Measurements from ENCODE around the gene TNS1. TPM values are rescaled to one million over a fixed set of nuclear protein-coding genes. Genes with fewer than 3 reads are reported as not detected.

The TNS1 gene
- total and polyA plus RNA-seq, 2 donors (not counting 1 experiment from before 2014, with no cell fraction given): 0.10 to 0.86 TPM

GRCh38 chr2:217903859-217904613 is 98.8 kb downstream of the TNS1 start:
- Mint-ChIP-seq H3K9me3 (ENCODE audit: insufficient read depth) (no peaks in the 10 kb centered on the region), H3K4me1 (peaks cover 5% of the 10 kb centered on the region), H3K27me3 (peaks cover 39% of the 10 kb centered on the region), H3K4me3 (no peak overlapping the region), H3K27ac (no peak overlapping the region)
- Histone ChIP-seq H3K27me3 (replicated peaks in 1 of 4; ENCODE audit: control extremely low read depth in 1 of 4, control insufficient read depth in 3 of 4, insufficient read depth in 4 of 4, low read length in 3 of 4) (peaks cover 0 to 29% (median 1%) of the 10 kb centered on the region in 4 experiments), H3K27ac (ENCODE audit: low read length in 2 of 2) (no peak overlapping the region), H2AFZ (ENCODE audit: insufficient read depth, low read depth, low read length, poor library complexity, severe bottlenecking) (no peak overlapping the region), H4K20me1 (ENCODE audit: control insufficient read depth, insufficient read depth, low read length, poor library complexity, severe bottlenecking) (no peaks in the 10 kb centered on the region), H3K4me3 (ENCODE audit: control extremely low read depth in 1 of 5, extremely low read depth in 1 of 5, insufficient read depth in 1 of 5, low read depth in 2 of 5, low read length in 4 of 5) (no peak overlapping the region), H3K9ac (ENCODE audit: low read length) (no peak overlapping the region), H3K36me3 (replicated peaks in 1 of 2; ENCODE audit: control extremely low read depth in 1 of 2, control insufficient read depth in 1 of 2, extremely low read depth in 1 of 2, insufficient read depth in 2 of 2, low read length in 1 of 2) (no peaks in the 10 kb centered on the region), H3K9me3 (ENCODE audit: control extremely low read depth in 1 of 3, control insufficient read depth in 2 of 3, insufficient read depth in 1 of 3, low read length in 2 of 3) (no peaks in the 10 kb centered on the region), H3K79me2 (ENCODE audit: control insufficient read depth, insufficient read depth, low read length) (no peaks in the 10 kb centered on the region), H3K4me1 (ENCODE audit: control insufficient read depth in 2 of 2, insufficient read depth in 2 of 2, low read length in 2 of 2) (peaks cover 0 to 3% of the 10 kb centered on the region in 2 donors), H3K4me2 (replicated peaks; ENCODE audit: low read depth, low read length, poor library complexity, severe bottlenecking) (no peak overlapping the region)
- ATAC-seq (ENCODE audit: low read depth) (no peak), DNase-seq (no peak)
- TF ChIP-seq, protein P1, sequence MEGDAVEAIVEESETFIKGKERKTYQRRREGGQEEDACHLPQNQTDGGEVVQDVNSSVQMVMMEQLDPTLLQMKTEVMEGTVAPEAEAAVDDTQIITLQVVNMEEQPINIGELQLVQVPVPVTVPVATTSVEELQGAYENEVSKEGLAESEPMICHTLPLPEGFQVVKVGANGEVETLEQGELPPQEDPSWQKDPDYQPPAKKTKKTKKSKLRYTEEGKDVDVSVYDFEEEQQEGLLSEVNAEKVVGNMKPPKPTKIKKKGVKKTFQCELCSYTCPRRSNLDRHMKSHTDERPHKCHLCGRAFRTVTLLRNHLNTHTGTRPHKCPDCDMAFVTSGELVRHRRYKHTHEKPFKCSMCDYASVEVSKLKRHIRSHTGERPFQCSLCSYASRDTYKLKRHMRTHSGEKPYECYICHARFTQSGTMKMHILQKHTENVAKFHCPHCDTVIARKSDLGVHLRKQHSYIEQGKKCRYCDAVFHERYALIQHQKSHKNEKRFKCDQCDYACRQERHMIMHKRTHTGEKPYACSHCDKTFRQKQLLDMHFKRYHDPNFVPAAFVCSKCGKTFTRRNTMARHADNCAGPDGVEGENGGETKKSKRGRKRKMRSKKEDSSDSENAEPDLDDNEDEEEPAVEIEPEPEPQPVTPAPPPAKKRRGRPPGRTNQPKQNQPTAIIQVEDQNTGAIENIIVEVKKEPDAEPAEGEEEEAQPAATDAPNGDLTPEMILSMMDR (IDR thresholded peaks at IDR 0.05): no peak
- no peak for TF ChIP-seq EZH2 (IDR thresholded peaks at IDR 0.05; ENCODE audit: borderline replicate concordance, insufficient read depth, low read depth, low read length, poor library complexity, severe bottlenecking)
- 46% methylated on average over 10 of the region's 11 CpGs for WGBS (ENCODE audit: insufficient coverage)
- intact Hi-C loops (cut with micrococcal nuclease): no loop called here
- POLR2A ChIA-PET: no interaction called here
- CTCF ChIA-PET: interaction anchor here (0.5 to 1.0 kb wide), 3 partner anchors 18 to 119 kb away, joined by 3 read pairs; no protein-coding TSS in a partner anchor

Data from B cell (primary cell).